Thyroid gland (tissue), 4 donors: ENCODE data around the gene ZNF346. TPM values are rescaled to one million over a fixed set of nuclear protein-coding genes. Genes with fewer than 3 reads are reported as not detected.

Experiments used
- DNase-seq, 2 donors: peaks; one replicate each; pipeline ENCODE4 v3.0.0-alpha.2; 2019
- H3K27ac ChIP-seq, 3 donors: fragments of 200-600 bp; sonication (generic); 1 replicate in 2 of 3; 2 replicates in 1 of 3; pipeline ENCODE4 v1.5.1; 2016 to 2019; ENCODE audit warnings: mild to moderate bottlenecking in 1 of 3, moderate library complexity in 1 of 3
- H3K27me3 ChIP-seq: fragments of 200-600 bp; sonication (generic); one replicate; pipeline ENCODE4 v1.5.1; 2019
- H3K36me3 ChIP-seq, 2 donors: fragments of 200-600 bp; sonication (generic); one replicate each; pipeline ENCODE4 v1.5.1; 2016 to 2019
- H3K4me1 ChIP-seq, 2 donors: fragments of 200-600 bp; sonication (generic); one replicate each; pipeline ENCODE4 v1.5.1; 2017 to 2019
- H3K4me3 ChIP-seq, 3 donors: fragments of 200-600 bp; sonication (generic); replicated peaks in 1 of 3; 1 replicate in 2 of 3; 2 replicates in 1 of 3; pipeline ENCODE4 v1.5.1; 2016; ENCODE audit warnings: mild to moderate bottlenecking in 1 of 3
- H3K9me3 ChIP-seq: fragments of 200-600 bp; sonication (generic); one replicate; pipeline ENCODE4 v1.5.1; 2017
- POLR2A ChIP-seq, 2 donors: fragments of 450-650 bp; IDR thresholded peaks; one replicate each; pipeline ENCODE4 v1.6.1; 2017; ENCODE audit warnings: antibody characterized with exemption in 2 of 2, mild to moderate bottlenecking in 2 of 2, moderate library complexity in 1 of 2
- WGBS, 2 donors: methylation state at CpG; one replicate each; pipeline ENCODE4 v1.1.5; 2017; 5-methylcytosine and 5-hydroxymethylcytosine counted together
- intact Hi-C: fragments of 100-400 bp; cut with DNase I; formaldehyde crosslinking; loops from one replicate; pipeline ENCODE4 v1.15.1; 2023
- total RNA-seq, 4 donors: library from RNA; depleted of rRNA; stranded (reverse); fragments of >200 nt; gene quantifications; one replicate each; pipeline ENCODE4 v1.2.3, GENCODE V29; 2016
- TF ChIP-seq, protein P1 (sequence below), 6 experiments: fragments of 200-600 bp in 3 of 6; fragments of 450-650 bp in 3 of 6; sonication (generic) in 3 of 6; IDR thresholded peaks; one replicate each; pipeline ENCODE4 v1.5.1; 2016 to 2019; ENCODE audit warnings: antibody characterized with exemption in 6 of 6, mild to moderate bottlenecking in 2 of 6, inconsistent platforms in 1 of 6, moderate library complexity in 1 of 6

Gene ZNF346
- total RNA-seq, 4 donors from 2014 or later, result 23.6 to 34.8 (median 26.2) TPM

DNA sequence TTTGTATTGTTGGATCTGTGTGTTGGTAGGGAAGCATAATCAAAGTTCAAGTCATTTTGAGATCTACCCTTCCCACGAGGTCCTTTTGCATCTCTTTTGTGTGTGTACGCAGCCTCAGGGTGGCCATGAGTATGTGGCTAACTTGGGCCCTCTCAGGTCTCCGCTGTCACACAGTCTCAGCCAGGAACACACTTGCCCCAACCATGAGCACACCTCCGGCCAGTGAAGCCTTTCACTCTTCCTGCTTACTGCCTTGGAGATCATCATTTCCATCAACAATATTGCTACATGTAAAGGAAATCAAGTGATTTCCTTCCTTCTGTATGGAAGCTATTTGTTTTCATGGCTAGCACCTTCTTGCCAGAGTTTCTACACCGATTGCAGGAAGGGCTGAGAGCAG lies 13.9 kb downstream of the ZNF346 start:
- DNase-seq, result peak; percentile 32 to 41
- Histone ChIP-seq H3K27ac (peak overlapping the region; percentile 63 to 80 (median 73)), H3K36me3 (no peaks in the 10 kb centered on the region), H3K4me3 (no peak overlapping the region), H3K4me1 (peaks cover 41 to 48% of the 10 kb centered on the region in 2 donors), H3K27me3 (no peaks in the 10 kb centered on the region), H3K9me3 (no peaks in the 10 kb centered on the region)
- intact Hi-C loops, result no loop called here
- 59 to 60% methylated on average over 5 of the region's 5 CpGs for WGBS, 2 donors
- TF ChIP-seq, protein P1, sequence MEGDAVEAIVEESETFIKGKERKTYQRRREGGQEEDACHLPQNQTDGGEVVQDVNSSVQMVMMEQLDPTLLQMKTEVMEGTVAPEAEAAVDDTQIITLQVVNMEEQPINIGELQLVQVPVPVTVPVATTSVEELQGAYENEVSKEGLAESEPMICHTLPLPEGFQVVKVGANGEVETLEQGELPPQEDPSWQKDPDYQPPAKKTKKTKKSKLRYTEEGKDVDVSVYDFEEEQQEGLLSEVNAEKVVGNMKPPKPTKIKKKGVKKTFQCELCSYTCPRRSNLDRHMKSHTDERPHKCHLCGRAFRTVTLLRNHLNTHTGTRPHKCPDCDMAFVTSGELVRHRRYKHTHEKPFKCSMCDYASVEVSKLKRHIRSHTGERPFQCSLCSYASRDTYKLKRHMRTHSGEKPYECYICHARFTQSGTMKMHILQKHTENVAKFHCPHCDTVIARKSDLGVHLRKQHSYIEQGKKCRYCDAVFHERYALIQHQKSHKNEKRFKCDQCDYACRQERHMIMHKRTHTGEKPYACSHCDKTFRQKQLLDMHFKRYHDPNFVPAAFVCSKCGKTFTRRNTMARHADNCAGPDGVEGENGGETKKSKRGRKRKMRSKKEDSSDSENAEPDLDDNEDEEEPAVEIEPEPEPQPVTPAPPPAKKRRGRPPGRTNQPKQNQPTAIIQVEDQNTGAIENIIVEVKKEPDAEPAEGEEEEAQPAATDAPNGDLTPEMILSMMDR (IDR thresholded peaks at IDR 0.05), result no peak
- TF ChIP-seq POLR2A (IDR thresholded peaks at IDR 0.05), result no peak

DNA sequence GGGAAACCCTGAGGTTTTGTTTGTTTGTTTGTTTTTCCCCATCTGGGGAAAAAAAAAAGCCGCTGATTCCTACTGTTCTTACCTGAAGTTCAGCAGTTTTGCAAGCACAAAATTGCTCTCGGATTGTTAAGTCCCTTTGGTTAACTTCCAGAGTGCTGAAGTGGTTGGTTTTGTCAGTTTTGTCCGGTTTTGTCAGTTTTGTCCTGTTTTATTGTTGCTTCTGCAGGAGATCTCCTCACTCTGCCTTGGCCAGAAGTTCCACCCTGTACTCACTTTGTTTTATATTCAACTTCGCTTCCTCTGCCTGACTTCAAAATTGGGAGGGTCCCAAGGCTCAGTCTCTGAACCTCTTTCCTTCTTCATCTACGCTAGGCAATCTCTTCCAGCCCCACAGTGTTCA lies 14.4 kb downstream of the ZNF346 start:
- DNase-seq, result peak; percentile 59 to 62
- TF ChIP-seq, protein P1 (IDR thresholded peaks at IDR 0.05), result no peak
- TF ChIP-seq POLR2A (IDR thresholded peaks at IDR 0.05), result no peak
- Histone ChIP-seq H3K4me1 (peaks cover 45 to 53% of the 10 kb centered on the region in 2 donors), H3K27me3 (no peaks in the 10 kb centered on the region), H3K27ac (peak overlapping the region; percentile 63 to 80 (median 73)), H3K9me3 (no peaks in the 10 kb centered on the region), H3K36me3 (no peaks in the 10 kb centered on the region), H3K4me3 (no peak overlapping the region)
- 32 to 53% methylated on average over 5 of the region's 5 CpGs for WGBS, 2 donors
- intact Hi-C loops, result no loop called here

DNA sequence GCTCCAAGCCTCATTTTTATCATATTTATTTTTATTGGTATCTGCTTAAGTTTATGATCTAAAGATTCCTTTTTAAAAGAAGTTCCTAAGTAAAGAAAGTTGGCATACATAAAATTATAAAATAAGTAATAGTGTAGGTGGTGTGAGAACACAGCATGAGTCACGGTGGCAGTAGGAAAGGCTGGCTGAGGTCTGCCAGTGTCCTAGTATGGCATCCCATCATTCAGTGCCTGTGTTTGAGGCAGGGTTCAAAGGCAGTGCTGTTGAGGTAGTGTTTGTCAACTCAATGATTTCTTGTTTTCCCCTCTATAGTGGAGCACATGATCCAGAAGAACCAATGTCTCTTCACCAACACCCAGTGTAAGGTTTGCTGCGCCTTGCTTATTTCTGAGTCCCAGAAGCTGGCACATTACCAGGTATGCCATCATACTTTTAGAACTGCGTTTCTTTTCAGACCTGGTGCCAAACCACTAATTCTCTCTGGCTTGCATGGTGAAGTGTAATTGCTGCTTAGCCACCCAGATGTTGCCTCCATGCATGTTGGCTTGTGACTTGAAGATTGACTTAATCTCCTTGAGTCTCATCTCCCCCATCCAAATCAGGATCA lies 18.4 kb downstream of the ZNF346 start:
- WGBS, 2 donors, result 63 to 71% methylated on average over 3 of the region's 3 CpGs
- intact Hi-C loops, result no loop called here
- Histone ChIP-seq H3K36me3 (peaks cover 5 to 6% of the 10 kb centered on the region in 2 donors), H3K9me3 (no peaks in the 10 kb centered on the region), H3K4me1 (peaks cover 58 to 66% of the 10 kb centered on the region in 2 donors), H3K4me3 (no peak overlapping the region), H3K27me3 (no peaks in the 10 kb centered on the region), H3K27ac (peak overlapping the region in 2 of 3 donors; percentile 6 to 68)
- DNase-seq, result peak; percentile 30 to 47
- TF ChIP-seq, protein P1 (IDR thresholded peaks at IDR 0.05), result no peak
- no peak for TF ChIP-seq POLR2A (IDR thresholded peaks at IDR 0.05)

DNA sequence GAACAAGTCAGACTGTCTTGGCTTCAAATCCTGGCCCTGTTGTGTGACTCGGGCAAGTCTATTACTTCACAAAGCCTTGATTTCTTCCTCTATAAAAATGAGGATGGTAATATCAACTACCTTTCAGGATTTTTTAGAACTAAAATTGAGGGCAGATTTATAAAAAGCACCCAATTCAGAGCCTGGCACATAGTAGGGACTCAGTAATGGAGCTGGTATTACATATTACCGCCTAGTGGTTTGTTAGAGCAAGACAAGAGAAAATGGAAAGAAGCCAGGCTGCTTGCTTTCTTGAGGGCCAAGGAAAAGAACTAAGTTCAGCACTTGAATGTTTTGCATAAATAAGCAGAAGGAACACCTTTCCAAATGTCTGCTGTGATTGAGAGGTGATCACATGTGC lies 19.4 kb downstream of the ZNF346 start:
- Histone ChIP-seq H3K9me3 (no peaks in the 10 kb centered on the region), H3K27ac (peak overlapping the region in 2 of 3 donors; percentile 13 to 35)

DNA sequence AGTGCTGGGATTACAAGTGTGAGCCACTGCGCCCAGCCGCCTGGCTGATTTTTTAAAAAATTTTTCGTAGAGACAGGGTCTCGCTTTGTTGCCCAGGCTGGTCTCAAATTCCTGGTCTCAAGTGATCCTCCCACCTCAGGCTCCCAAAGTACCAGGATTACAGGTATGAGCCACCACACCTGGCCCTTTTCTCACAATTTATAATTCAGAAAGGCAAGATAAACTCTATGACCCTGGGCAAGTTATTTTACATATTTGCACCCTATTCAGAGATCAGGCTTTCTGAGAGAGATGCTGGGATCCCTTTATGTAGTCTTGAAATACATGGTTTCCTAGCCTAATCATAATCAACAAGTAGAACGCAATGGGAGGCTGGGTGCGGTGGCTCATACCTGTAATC lies 20.6 kb downstream of the ZNF346 start:
- Histone ChIP-seq H3K27ac (peak overlapping the region; percentile 36 to 53 (median 43)), H3K9me3 (no peaks in the 10 kb centered on the region), H3K27me3 (no peaks in the 10 kb centered on the region), H3K36me3 (peaks cover 6 to 9% of the 10 kb centered on the region in 2 donors), H3K4me1 (peaks cover 39 to 47% of the 10 kb centered on the region in 2 donors), H3K4me3 (no peak overlapping the region)
- DNase-seq, result no peak
- WGBS, 2 donors, result 96% methylated on average over 6 of the region's 6 CpGs
- no peak for TF ChIP-seq POLR2A (IDR thresholded peaks at IDR 0.05)
- TF ChIP-seq, protein P1 (IDR thresholded peaks at IDR 0.05), result no peak
- intact Hi-C loops, result no loop called here

More for the DNA sequence above, 19.4 kb downstream of the ZNF346 start:
- intact Hi-C loops, result no loop called here
- Histone ChIP-seq H3K27me3 (no peaks in the 10 kb centered on the region), H3K36me3 (peaks cover 5 to 6% of the 10 kb centered on the region in 2 donors), H3K4me1 (peaks cover 49 to 57% of the 10 kb centered on the region in 2 donors), H3K4me3 (no peak overlapping the region)
- 60 to 80% methylated on average over 2 of the region's 2 CpGs for WGBS, 2 donors
- TF ChIP-seq, protein P1 (IDR thresholded peaks at IDR 0.05), result peak in 4 of 6 experiments; percentile 17 to 53 (median 30)
- TF ChIP-seq POLR2A (IDR thresholded peaks at IDR 0.05), result no peak
- peak; percentile 14 to 23 for DNase-seq
